K562 (cell line): ENCODE results near the gene CDC42SE2. TPM values are rescaled to one million over a fixed set of nuclear protein-coding genes. Genes with fewer than 3 reads are reported as not detected.
A peak's percentile ranks its signal among the peaks of the same experiment; 100 is the strongest.

Experiments
- ATAC-seq: fragments of 200-7000 bp; cut with Tn5 transposase; 3 replicates; pipeline ENCODE4 v1.9.1; 2020; ENCODE audit warnings: moderate library complexity
- BruUV-seq: library from RNA; stranded (reverse); fragments of 400-500 nt; replicated peaks from 2 replicates; lab custom pipeline; 2021; lab: Mats Ljungman, UMichigan
- CTCF ChIA-PET: fragments of 300-600 bp; formaldehyde crosslinking; extraction: SDS; loops from one replicate; lab custom pipeline; 2021; ENCODE audit warnings: low intra/inter-chr PET ratio; lab: Yijun Ruan, JAX
- POLR2A ChIA-PET: fragments of 300-600, 350-650 bp; sonication (Branson Sonifier 250); formaldehyde crosslinking; extraction: SDS; loops from one replicate; lab custom pipeline; 2021; ENCODE audit warnings: antibody characterized with exemption, inconsistent platforms; lab: Yijun Ruan, JAX
- DNase-seq, 4 experiments: peaks; one replicate each; pipeline versions ENCODE4 v3.0.0 to v3.0.0-alpha.2; 2011 to 2018; ENCODE audit warnings: low spot score in 3 of 4, mixed read lengths in 3 of 4; ENCODE audit errors: extremely low read depth in 1 of 4
- FAIRE-seq: peaks from 2 replicates; lab custom pipeline; 2011; peaks lifted over from hg19 to GRCh38; lab: Jason Lieb, UNC
- H2AFZ ChIP-seq: 2 replicates; pipeline ENCODE4 v1.6.0; 2011; ENCODE audit warnings: low read depth, low read length, control low read depth, inconsistent platforms
- H3K27ac ChIP-seq: fragments of 200-600 bp; 3 replicates; pipeline ENCODE4 v1.8.0; 2011; ENCODE audit warnings: low read depth, mild to moderate bottlenecking, control low read depth, inconsistent platforms, low read length, moderate library complexity, mixed read lengths; ENCODE audit errors: extremely low read depth
- H3K27me3 ChIP-seq, 2 experiments: fragments of 300-600 bp in 1 of 2; 2 replicates in 1 of 2; 3 replicates in 1 of 2; pipeline versions ENCODE4 v1.6.0 to v1.8.0; 2011; ENCODE audit warnings: inconsistent platforms in 2 of 2, low read length in 2 of 2, mild to moderate bottlenecking in 1 of 2, mixed read lengths in 1 of 2, moderate library complexity in 1 of 2; ENCODE audit not compliant: control insufficient read depth in 2 of 2, insufficient read depth in 2 of 2
- H3K36me3 ChIP-seq: fragments of 300-600 bp; 3 replicates; pipeline ENCODE4 v1.8.0; 2011; ENCODE audit warnings: mild to moderate bottlenecking, low read length, inconsistent platforms; ENCODE audit not compliant: control insufficient read depth, insufficient read depth
- H3K4me1 ChIP-seq, 2 experiments: fragments of 200-600 bp in 1 of 2; replicated peaks in 1 of 2; 2 replicates in 1 of 2; 3 replicates in 1 of 2; pipeline versions ENCODE4 v1.5.1 to v1.8.0; 2011; ENCODE audit warnings: inconsistent platforms in 2 of 2, low read length in 2 of 2, mild to moderate bottlenecking in 1 of 2, mixed read lengths in 1 of 2, moderate library complexity in 1 of 2; ENCODE audit not compliant: control insufficient read depth in 2 of 2, insufficient read depth in 2 of 2
- H3K4me2 ChIP-seq: 2 replicates; pipeline ENCODE4 v1.6.1; 2011; ENCODE audit warnings: low read length, control low read depth, inconsistent platforms, mixed read lengths; ENCODE audit not compliant: insufficient read depth
- H3K4me3 ChIP-seq: fragments of 200-600 bp; sonication (generic), shearing (Covaris generic); 2 replicates; pipeline ENCODE4 v1.5.1; 2016; ENCODE audit warnings: control low read depth, inconsistent platforms
- H3K79me2 ChIP-seq: fragments of 200-600 bp; 3 replicates; pipeline ENCODE4 v1.8.0; 2011; ENCODE audit warnings: low read length, inconsistent platforms; ENCODE audit not compliant: control insufficient read depth, insufficient read depth
- H3K9ac ChIP-seq, 2 experiments: 2 replicates each; pipeline versions ENCODE4 v1.6.0 to v1.6.1; 2011; ENCODE audit warnings: low read depth in 2 of 2, low read length in 2 of 2, control low read depth in 1 of 2, inconsistent platforms in 1 of 2, mild to moderate bottlenecking in 1 of 2, mixed read lengths in 1 of 2; ENCODE audit not compliant: insufficient read depth in 1 of 2
- H3K9me1 ChIP-seq: one replicate; pipeline ENCODE4 v1.6.0; 2011; ENCODE audit warnings: inconsistent platforms, mild to moderate bottlenecking, low read length, moderate library complexity; ENCODE audit not compliant: control insufficient read depth, insufficient read depth
- H3K9me3 ChIP-seq: replicated peaks from 2 replicates; pipeline ENCODE4 v1.5.1; 2011; ENCODE audit warnings: low read depth, low read length, inconsistent platforms; ENCODE audit not compliant: control insufficient read depth, insufficient read depth
- H4K20me1 ChIP-seq: replicated peaks from 2 replicates; pipeline ENCODE4 v1.6.1; 2011; ENCODE audit warnings: low read length, inconsistent platforms, mixed read lengths; ENCODE audit not compliant: control insufficient read depth, insufficient read depth
- CCNT2 ChIP-seq: IDR thresholded peaks from 2 replicates; pipeline ENCODE4 v1.6.1; 2011; ENCODE audit warnings: borderline replicate concordance, low read depth, mild to moderate bottlenecking, moderate library complexity, mixed read lengths, low read length; ENCODE audit not compliant: insufficient read length; ENCODE audit errors: extremely low read depth
- DACH1 ChIP-seq: fragments of 450-650 bp; IDR thresholded peaks from 2 replicates; pipeline ENCODE4 v1.6.1; 2018; ENCODE audit not compliant: partially characterized antibody
- ERF ChIP-seq: fragments of 450-650 bp; formaldehyde crosslinking; IDR thresholded peaks from 2 replicates; pipeline ENCODE4 v1.4.0; 2020; ENCODE audit warnings: mild to moderate bottlenecking, mixed read lengths
- ETV5 ChIP-seq: sonication (generic); formaldehyde crosslinking; IDR thresholded peaks from 2 replicates; pipeline ENCODE4 v1.4.0; 2020; ENCODE audit warnings: low read depth, mild to moderate bottlenecking, missing genetic modification reagents
- SPI1 ChIP-seq: IDR thresholded peaks from 2 replicates; pipeline ENCODE4 v1.6.1; 2011; ENCODE audit warnings: low read depth, low read length, control low read depth, borderline replicate concordance
- WGBS: fragments of 100-300 bp; shearing (Covaris generic); methylation state at CpG from one replicate; pipeline ENCODE4 v1.1.6; 2016; ENCODE audit warnings: low coverage, mixed read lengths; ENCODE audit not compliant: insufficient coverage; ENCODE audit errors: missing lambda C conversion rate; 5-methylcytosine and 5-hydroxymethylcytosine counted together
- in situ Hi-C: fragments of 300-500 bp; cut with MboI; formaldehyde crosslinking; loops from 4 replicates; pipeline ENCODE4 v1.15.0; 2018; ENCODE audit warnings: inconsistent platforms, mixed read lengths
- intact Hi-C: fragments of 100-400 bp; cut with micrococcal nuclease; formaldehyde crosslinking; loops from 2 replicates; pipeline ENCODE4 v1.14.2; 2022
- polyA plus RNA-seq, 8 experiments: library from polyadenylated mRNA; depleted of rRNA in 4 of 8; stranded (reverse) in 5 of 8; unstranded in 3 of 8; fragments of >200 nt; fragmentation: Nextera tagmentation in 2 of 8; fragmentation: Illumina TruSeq in 1 of 8; extraction: Ambion mirVana in 2 of 8; extraction: Trizol in 1 of 8; gene quantifications; 2 replicates each; pipeline versions ENCODE4 v1.2.1 to v1.2.3, GENCODE V29; 2011 to 2014; ENCODE audit warnings: inconsistent platforms in 1 of 8, missing spikeins in 1 of 8
- total RNA-seq, 7 experiments: library from RNA; depleted of rRNA in 6 of 7; stranded (reverse); fragments of >200 nt in 6 of 7; fragmentation: Illumina TruSeq in 2 of 7; extraction: Trizol in 2 of 7; gene quantifications; 2 replicates each; pipeline versions ENCODE4 v1.2.1 to v1.2.3, GENCODE V29; 2011 to 2021; ENCODE audit warnings: low replicate concordance in 1 of 7
- TF ChIP-seq, protein P1 (sequence below), 2 experiments: fragments of 450-650 bp; IDR thresholded peaks; 2 replicates each; pipeline ENCODE4 v1.6.1; 2018; ENCODE audit warnings: mild to moderate bottlenecking in 2 of 2, low read depth in 1 of 2; ENCODE audit not compliant: partially characterized antibody in 2 of 2

CDC42SE2 gene
- total and polyA plus RNA-seq, 9 of the 15 experiments (the other 6 are each of a cell fraction or from before 2014, with no cell fraction given): 24.8 to 44.3 (median 32.7) TPM

DNA sequence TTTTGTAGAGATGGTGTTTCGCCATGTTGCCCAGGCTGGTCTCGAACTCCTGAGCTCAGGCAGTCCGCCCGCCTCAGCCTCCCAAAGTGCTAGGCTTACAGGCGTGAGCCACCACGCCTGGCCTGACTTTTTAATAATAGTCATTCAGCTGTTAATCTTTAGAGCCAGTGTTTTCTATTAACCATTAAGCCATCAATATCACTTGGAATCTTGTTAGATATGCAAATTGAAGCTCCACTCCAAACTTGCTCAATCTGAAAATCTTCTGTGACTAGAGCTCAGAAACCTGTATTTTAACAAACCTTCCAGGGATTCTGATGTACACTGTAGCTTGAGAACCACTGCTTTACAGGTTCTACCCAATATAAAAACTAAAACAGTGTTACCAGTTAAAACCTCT lies 113.5 kb downstream of the CDC42SE2 start:
- Histone ChIP-seq H4K20me1 (no peaks in the 10 kb centered on the region), H3K79me2 (peaks cover 68% of the 10 kb centered on the region), H3K9me1 (no peaks in the 10 kb centered on the region), H2AFZ (no peak overlapping the region), H3K9ac (no peak overlapping the region; a peak in 1 of 4 replicates), H3K9me3 (no peaks in the 10 kb centered on the region), H3K27ac (peak overlapping the region; percentile 83; the same call in 1 of the 3 replicates), H3K27me3 (no peaks in the 10 kb centered on the region), H3K4me2 (no peak overlapping the region)
- CTCF ChIA-PET: no interaction called here
- 99% methylated on average over 6 of the region's 6 CpGs for WGBS
- intact Hi-C loops: no loop called here
- FAIRE-seq (no peak), DNase-seq (no peak), ATAC-seq (no peak)
- in situ Hi-C loops: loop anchor here (25.0 kb wide), 1 partner anchor 490 kb away; no protein-coding TSS in a partner anchor
- TF ChIP-seq CCNT2: no peak
- TF ChIP-seq ERF (CRISPR knock-in tag): no peak
- TF ChIP-seq, protein P1, sequence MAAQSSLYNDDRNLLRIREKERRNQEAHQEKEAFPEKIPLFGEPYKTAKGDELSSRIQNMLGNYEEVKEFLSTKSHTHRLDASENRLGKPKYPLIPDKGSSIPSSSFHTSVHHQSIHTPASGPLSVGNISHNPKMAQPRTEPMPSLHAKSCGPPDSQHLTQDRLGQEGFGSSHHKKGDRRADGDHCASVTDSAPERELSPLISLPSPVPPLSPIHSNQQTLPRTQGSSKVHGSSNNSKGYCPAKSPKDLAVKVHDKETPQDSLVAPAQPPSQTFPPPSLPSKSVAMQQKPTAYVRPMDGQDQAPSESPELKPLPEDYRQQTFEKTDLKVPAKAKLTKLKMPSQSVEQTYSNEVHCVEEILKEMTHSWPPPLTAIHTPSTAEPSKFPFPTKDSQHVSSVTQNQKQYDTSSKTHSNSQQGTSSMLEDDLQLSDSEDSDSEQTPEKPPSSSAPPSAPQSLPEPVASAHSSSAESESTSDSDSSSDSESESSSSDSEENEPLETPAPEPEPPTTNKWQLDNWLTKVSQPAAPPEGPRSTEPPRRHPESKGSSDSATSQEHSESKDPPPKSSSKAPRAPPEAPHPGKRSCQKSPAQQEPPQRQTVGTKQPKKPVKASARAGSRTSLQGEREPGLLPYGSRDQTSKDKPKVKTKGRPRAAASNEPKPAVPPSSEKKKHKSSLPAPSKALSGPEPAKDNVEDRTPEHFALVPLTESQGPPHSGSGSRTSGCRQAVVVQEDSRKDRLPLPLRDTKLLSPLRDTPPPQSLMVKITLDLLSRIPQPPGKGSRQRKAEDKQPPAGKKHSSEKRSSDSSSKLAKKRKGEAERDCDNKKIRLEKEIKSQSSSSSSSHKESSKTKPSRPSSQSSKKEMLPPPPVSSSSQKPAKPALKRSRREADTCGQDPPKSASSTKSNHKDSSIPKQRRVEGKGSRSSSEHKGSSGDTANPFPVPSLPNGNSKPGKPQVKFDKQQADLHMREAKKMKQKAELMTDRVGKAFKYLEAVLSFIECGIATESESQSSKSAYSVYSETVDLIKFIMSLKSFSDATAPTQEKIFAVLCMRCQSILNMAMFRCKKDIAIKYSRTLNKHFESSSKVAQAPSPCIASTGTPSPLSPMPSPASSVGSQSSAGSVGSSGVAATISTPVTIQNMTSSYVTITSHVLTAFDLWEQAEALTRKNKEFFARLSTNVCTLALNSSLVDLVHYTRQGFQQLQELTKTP (IDR thresholded peaks at IDR 0.05; ENCODE audit: low read depth in 1 of 2, partially characterized antibody in 2 of 2): no peak
- TF ChIP-seq DACH1: no peak
- TF ChIP-seq ETV5 (CRISPR knock-in tag): no peak
- TF ChIP-seq SPI1: no peak
- TF ChIP-seq, all 486 proteins: peak for 0
- BruUV-seq: no TSS peak
- Histone ChIP-seq H3K36me3 (no peaks in the 10 kb centered on the region; the same call in 2 of the 3 replicates), H3K4me1 (peaks cover 11 to 54% of the 10 kb centered on the region in 2 experiments; a peak in 4 of 5 replicates), H3K4me3 (no peak overlapping the region)
- POLR2A ChIA-PET: interaction anchor here (0.7 to 1.2 kb wide), 5 partner anchors 9 to 672 kb away, joined by 3 read pairs; no protein-coding TSS in a partner anchor
